H1 (cell line): ENCODE measurements around the gene GXYLT2. TPM values are rescaled to one million over a fixed set of nuclear protein-coding genes. Genes with fewer than 3 reads are reported as not detected.

Experiments
- CTCF ChIA-PET: fragments of 300-600 bp; sonication (Branson Sonifier 250); formaldehyde crosslinking; loops from one replicate; lab custom pipeline; 2021; ENCODE audit not compliant: partially characterized antibody; lab: Charles Lee
- POLR2A ChIA-PET: fragments of 300-600 bp; sonication (Branson Sonifier 250); formaldehyde crosslinking; loops from one replicate; lab custom pipeline; 2021; ENCODE audit warnings: inconsistent platforms; ENCODE audit not compliant: partially characterized antibody; lab: Charles Lee
- DNase-seq, 2 experiments: peaks; one replicate each; pipeline versions ENCODE4 v3.0.0 to v3.0.0-alpha.2; 2010 to 2022; ENCODE audit warnings: low spot score in 2 of 2, low read depth in 1 of 2, mixed read lengths in 1 of 2
- FAIRE-seq: peaks from 2 replicates; lab custom pipeline; 2011; peaks lifted over from hg19 to GRCh38; lab: Jason Lieb, UNC
- H2AFZ ChIP-seq: 2 replicates; pipeline ENCODE4 v1.8.1; 2012; ENCODE audit warnings: low read length, inconsistent platforms
- H2AK5ac ChIP-seq: 2 replicates; pipeline ENCODE4 v1.6.1; 2013; ENCODE audit warnings: low read depth, low read length
- H2BK120ac ChIP-seq: replicated peaks from 2 replicates; pipeline ENCODE3; 2013; ENCODE audit warnings: low read depth, low read length, inconsistent platforms
- H2BK12ac ChIP-seq: 2 replicates; pipeline ENCODE4 v1.6.1; 2013; ENCODE audit warnings: low read depth, low read length
- H2BK15ac ChIP-seq: 2 replicates; pipeline ENCODE4 v1.6.1; 2013; ENCODE audit warnings: low read length
- H2BK20ac ChIP-seq: 2 replicates; pipeline ENCODE4 v1.6.1; 2013; ENCODE audit warnings: low read length
- H2BK5ac ChIP-seq: 2 replicates; pipeline ENCODE4 v1.6.1; 2013; ENCODE audit warnings: low read depth, low read length
- H3K14ac ChIP-seq: 2 replicates; pipeline ENCODE4 v1.6.1; 2013; ENCODE audit warnings: inconsistent platforms; ENCODE audit not compliant: insufficient read length
- H3K18ac ChIP-seq: 2 replicates; pipeline ENCODE4 v1.6.1; 2013; ENCODE audit warnings: low read length; ENCODE audit errors: extremely low read depth
- H3K23ac ChIP-seq: 2 replicates; pipeline ENCODE4 v1.6.1; 2013; ENCODE audit warnings: inconsistent platforms; ENCODE audit not compliant: insufficient read length
- H3K23me2 ChIP-seq: 2 replicates; pipeline ENCODE4 v1.6.1; 2013; ENCODE audit warnings: low read depth, low read length
- H3K27ac ChIP-seq: 2 replicates; pipeline ENCODE4 v1.6.1; 2011; ENCODE audit warnings: low read depth, low read length, inconsistent platforms
- H3K27me3 ChIP-seq, 4 experiments: replicated peaks in 1 of 4; 1 replicate in 1 of 4; 2 replicates in 3 of 4; pipeline versions ENCODE4 v1.6.1 to v1.8.1; 2011 to 2013; ENCODE audit warnings: low read length in 3 of 4, mild to moderate bottlenecking in 3 of 4, inconsistent platforms in 2 of 4, mixed read lengths in 2 of 4, moderate library complexity in 1 of 4; ENCODE audit not compliant: control insufficient read depth in 3 of 4, insufficient read depth in 3 of 4; ENCODE audit errors: extremely low read depth in 1 of 4
- H3K36me3 ChIP-seq, 4 experiments: 2 replicates each; pipeline versions ENCODE4 v1.6.1 to v1.8.1; 2011 to 2013; ENCODE audit warnings: mild to moderate bottlenecking in 4 of 4, low read length in 3 of 4, moderate library complexity in 2 of 4, control low read depth in 1 of 4, inconsistent platforms in 1 of 4; ENCODE audit not compliant: insufficient read depth in 4 of 4, control insufficient read depth in 2 of 4
- H3K4ac ChIP-seq: replicated peaks from 2 replicates; pipeline ENCODE3; 2013; ENCODE audit warnings: low read length, low read depth, mixed read lengths, inconsistent platforms; ENCODE audit not compliant: insufficient read length
- H3K4me1 ChIP-seq, 4 experiments: replicated peaks in 1 of 4; 1 replicate in 1 of 4; 2 replicates in 3 of 4; pipeline versions ENCODE4 v1.6.1 to v1.8.1; 2011 to 2013; ENCODE audit warnings: low read length in 3 of 4, inconsistent platforms in 2 of 4, mixed read lengths in 1 of 4; ENCODE audit not compliant: insufficient read depth in 4 of 4, control insufficient read depth in 3 of 4
- H3K4me2 ChIP-seq, 2 experiments: 2 replicates each; pipeline versions ENCODE4 v1.6.1 to v1.8.1; 2011 to 2013; ENCODE audit warnings: low read depth in 2 of 2, low read length in 2 of 2, control low read depth in 1 of 2, inconsistent platforms in 1 of 2, mild to moderate bottlenecking in 1 of 2; ENCODE audit not compliant: insufficient read depth in 1 of 2
- H3K4me3 ChIP-seq, 4 experiments: fragments of 200-600, 300-600 bp in 1 of 4; sonication (generic), shearing (Covaris generic), sonication (Bioruptor Twin) in 1 of 4; 2 replicates each; pipeline versions ENCODE4 v1.5.1 to v1.8.1; 2011 to 2016; ENCODE audit warnings: low read length in 4 of 4, low read depth in 3 of 4, control low read depth in 2 of 4, inconsistent platforms in 2 of 4, mild to moderate bottlenecking in 2 of 4, mixed read lengths in 1 of 4, moderate library complexity in 1 of 4; ENCODE audit not compliant: insufficient read depth in 2 of 4; ENCODE audit errors: extremely low read depth in 1 of 4
- H3K56ac ChIP-seq: replicated peaks from 2 replicates; pipeline ENCODE3; 2013; ENCODE audit warnings: low read depth, mild to moderate bottlenecking, mixed read lengths, low read length, inconsistent platforms; ENCODE audit not compliant: insufficient read length
- H3K79me1 ChIP-seq: 2 replicates; pipeline ENCODE4 v1.6.1; 2013; ENCODE audit warnings: low read depth, low read length, control low read depth
- H3K79me2 ChIP-seq, 2 experiments: 2 replicates each; pipeline versions ENCODE4 v1.6.1 to v1.8.1; 2012 to 2013; ENCODE audit warnings: low read length in 2 of 2, mild to moderate bottlenecking in 2 of 2, inconsistent platforms in 1 of 2; ENCODE audit not compliant: insufficient read depth in 2 of 2, control insufficient read depth in 1 of 2
- H3K9ac ChIP-seq, 4 experiments: replicated peaks in 1 of 4; 1 replicate in 1 of 4; 2 replicates in 3 of 4; pipeline versions ENCODE4 v1.6.1 to v1.8.1; 2011 to 2013; ENCODE audit warnings: low read depth in 3 of 4, low read length in 3 of 4, control low read depth in 2 of 4, mild to moderate bottlenecking in 2 of 4, moderate library complexity in 2 of 4, inconsistent platforms in 1 of 4; ENCODE audit errors: extremely low read depth in 1 of 4
- H3K9me3 ChIP-seq, 2 experiments: 2 replicates each; pipeline versions ENCODE4 v1.6.1 to v1.8.1; 2012 to 2013; ENCODE audit warnings: mild to moderate bottlenecking in 2 of 2, moderate library complexity in 2 of 2, control low read depth in 1 of 2, inconsistent platforms in 1 of 2, low read depth in 1 of 2, low read length in 1 of 2, mixed read lengths in 1 of 2; ENCODE audit not compliant: insufficient read depth in 2 of 2
- H4K20me1 ChIP-seq, 2 experiments: replicated peaks in 1 of 2; 2 replicates each; pipeline versions ENCODE3 to v1.8.1; 2011 to 2013; ENCODE audit warnings: inconsistent platforms in 2 of 2, low read length in 2 of 2, mild to moderate bottlenecking in 1 of 2; ENCODE audit not compliant: insufficient read depth in 2 of 2, control insufficient read depth in 1 of 2
- H4K5ac ChIP-seq: 2 replicates; pipeline ENCODE4 v1.6.1; 2013; ENCODE audit warnings: low read length, low read depth, mixed read lengths, inconsistent platforms; ENCODE audit not compliant: insufficient read length
- H4K8ac ChIP-seq: 2 replicates; pipeline ENCODE4 v1.8.0; 2013; ENCODE audit warnings: mild to moderate bottlenecking, moderate library complexity, low read length, inconsistent platforms; ENCODE audit not compliant: insufficient read depth; ENCODE audit errors: extremely low read depth
- H4K91ac ChIP-seq: replicated peaks from 2 replicates; pipeline ENCODE3; 2013; ENCODE audit warnings: low read length, mixed read lengths, inconsistent platforms; ENCODE audit not compliant: insufficient read length
- E2F6 ChIP-seq: IDR thresholded peaks from 2 replicates; pipeline ENCODE4 v1.6.1; 2012; ENCODE audit warnings: inconsistent platforms
- JUND ChIP-seq: IDR thresholded peaks from 2 replicates; pipeline ENCODE4 v1.6.1; 2011; ENCODE audit warnings: mild to moderate bottlenecking, improper control_type of control experiment, low read length
- KDM1A ChIP-seq: fragments of 200-600, 300-600 bp; sonication (generic); IDR thresholded peaks from 2 replicates; pipeline ENCODE4 v1.7.1; 2016; ENCODE audit warnings: mild to moderate bottlenecking, low read length, borderline replicate concordance
- RFX5 ChIP-seq: IDR thresholded peaks from 2 replicates; pipeline ENCODE4 v1.6.1; 2011; ENCODE audit warnings: low read depth, low read length, improper control_type of control experiment, borderline replicate concordance
- RXRA ChIP-seq: IDR thresholded peaks from 2 replicates; pipeline ENCODE4 v1.6.1; 2011; ENCODE audit warnings: low read depth, mild to moderate bottlenecking, low read length, moderate library complexity; ENCODE audit not compliant: insufficient read depth
- SP1 ChIP-seq: IDR thresholded peaks from 2 replicates; pipeline ENCODE4 v1.6.1; 2011; ENCODE audit warnings: low read depth, low read length
- SRF ChIP-seq: IDR thresholded peaks from 2 replicates; pipeline ENCODE4 v1.6.1; 2011; ENCODE audit warnings: mild to moderate bottlenecking, low read depth, low read length, moderate library complexity
- ZNF274 ChIP-seq: IDR thresholded peaks from 2 replicates; pipeline ENCODE4 v1.7.0; 2012; ENCODE audit warnings: low read length, borderline replicate concordance; ENCODE audit errors: extremely low read depth
- polyA plus RNA-seq, 7 experiments: library from polyadenylated mRNA; depleted of rRNA in 3 of 7; stranded (reverse) in 5 of 7; unstranded in 2 of 7; fragments of >200 nt in 5 of 7; fragments of 200-250 nt in 2 of 7; gene quantifications; 1 replicate in 5 of 7; 2 replicates in 1 of 7; 4 replicates in 1 of 7; pipeline versions ENCODE4 v1.2.1 to v1.2.3, GENCODE V29; 2011 to 2013; ENCODE audit warnings: missing spikeins in 2 of 7, mixed read lengths in 2 of 7
- total RNA-seq: library from RNA; stranded (reverse); fragmentation: NEBNext Ultra II Directional; extraction: Animal tissue kit (Norgen Biotek cat#: 25700); gene quantifications from 2 replicates; pipeline ENCODE4 v1.2.1, GENCODE V29; 2021

Gene GXYLT2
- total and polyA plus RNA-seq, 2 of the 8 experiments (the other 6 are each of a cell fraction or from before 2014, with no cell fraction given) = 1.8 to 5.6 TPM

GRCh38 chr3:72964633-72965032 is 76.8 kb downstream of the GXYLT2 start:
- FAIRE-seq (no peak), DNase-seq (no peak)
- Histone ChIP-seq H3K27me3 (no peaks in the 10 kb centered on the region), H3K4me2 (no peak overlapping the region), H3K23ac (no peak overlapping the region), H3K18ac (no peak overlapping the region), H4K8ac (no peak overlapping the region), H2AFZ (no peak overlapping the region), H3K9ac (no peak overlapping the region), H2BK15ac (no peak overlapping the region), H3K56ac (no peak overlapping the region), H3K4me3 (no peak overlapping the region), H2BK5ac (no peak overlapping the region), H3K27ac (no peak overlapping the region), H3K36me3 (no peaks in the 10 kb centered on the region), H3K79me1 (no peaks in the 10 kb centered on the region), H3K14ac (no peak overlapping the region), H2BK12ac (no peak overlapping the region), H3K4me1 (no peaks in the 10 kb centered on the region), H2BK20ac (no peak overlapping the region), H4K20me1 (no peaks in the 10 kb centered on the region), H3K79me2 (no peaks in the 10 kb centered on the region), H3K23me2 (no peaks in the 10 kb centered on the region; the same call in 1 of the 2 replicates), H2BK120ac (no peak overlapping the region), H4K5ac (no peak overlapping the region), H2AK5ac (no peak overlapping the region), H3K4ac (no peak overlapping the region), H3K9me3 (no peaks in the 10 kb centered on the region), H4K91ac (no peak overlapping the region)
- ChIA-PET CTCF (interaction anchor here (1.0 kb wide), 2 partner anchors 29 to 89 kb away, joined by 3 to 5 read pairs; no protein-coding TSS in a partner anchor), POLR2A (no interaction called here)
- TF ChIP-seq KDM1A = no peak
- no peak for TF ChIP-seq E2F6
- no peak for TF ChIP-seq RFX5
- no peak for TF ChIP-seq RXRA
- no peak for TF ChIP-seq SRF
- TF ChIP-seq JUND = no peak
- no peak for TF ChIP-seq SP1
- no peak for TF ChIP-seq ZNF274
